Aorta (tissue), 5 donors: ENCODE results near the gene FRMD4A. TPM values are rescaled to one million over a fixed set of nuclear protein-coding genes. Genes with fewer than 3 reads are reported as not detected.

Experiments used
- ATAC-seq: fragments of 200-7000 bp; cut with Tn5 transposase; one replicate; pipeline ENCODE4 v1.9.1; 2022; ENCODE audit warnings: moderate library complexity; ENCODE audit not compliant: low FRiP score
- DNase-seq, 2 donors: peaks; one replicate each; pipeline ENCODE4 v3.0.0-alpha.2; 2020
- H3K27ac ChIP-seq, 2 donors: one replicate each; pipeline ENCODE4 v1.5.1; 2013; ENCODE audit warnings: low read length in 2 of 2, mild to moderate bottlenecking in 2 of 2, moderate library complexity in 2 of 2, control low read depth in 1 of 2, inconsistent platforms in 1 of 2, low read depth in 1 of 2
- H3K27me3 ChIP-seq, 2 donors: one replicate each; pipeline ENCODE4 v1.6.1; 2013; ENCODE audit warnings: control low read depth in 1 of 2, low read length in 1 of 2, mild to moderate bottlenecking in 1 of 2, moderate library complexity in 1 of 2; ENCODE audit not compliant: insufficient read depth in 2 of 2, control insufficient read depth in 1 of 2
- H3K36me3 ChIP-seq, 2 donors: one replicate each; pipeline ENCODE4 v1.6.1; 2013; ENCODE audit warnings: control low read depth in 1 of 2, low read length in 1 of 2, mild to moderate bottlenecking in 1 of 2; ENCODE audit not compliant: insufficient read depth in 2 of 2, control insufficient read depth in 1 of 2
- H3K4me1 ChIP-seq, 2 donors: one replicate each; pipeline ENCODE4 v1.6.1; 2013; ENCODE audit warnings: low read length in 2 of 2, control low read depth in 1 of 2, mild to moderate bottlenecking in 1 of 2, moderate library complexity in 1 of 2; ENCODE audit not compliant: insufficient read depth in 2 of 2, control insufficient read depth in 1 of 2
- H3K4me3 ChIP-seq, 2 donors: one replicate each; pipeline ENCODE4 v1.5.1; 2013; ENCODE audit warnings: low read length in 2 of 2, control low read depth in 1 of 2, mild to moderate bottlenecking in 1 of 2
- H3K9me3 ChIP-seq: one replicate; pipeline ENCODE4 v1.6.1; 2013; ENCODE audit warnings: mild to moderate bottlenecking, low read length; ENCODE audit not compliant: control insufficient read depth
- WGBS, 2 donors: extraction: QIAGEN DNeasy Blood & Tissue Kit; methylation state at CpG; one replicate each; pipeline ENCODE4 v1.1.7; 2013; 5-methylcytosine and 5-hydroxymethylcytosine counted together
- intact Hi-C, 2 donors: fragments of 100-400 bp; cut with DNase I; formaldehyde crosslinking; loops; one replicate each; pipeline versions ENCODE4 v1.14.2 to v1.15.0; 2022
- polyA plus RNA-seq, 2 donors: library from polyadenylated mRNA; stranded (reverse); fragments of 200-250 nt; gene quantifications; one replicate each; pipeline ENCODE4 v1.2.3, GENCODE V29; 2013
- total RNA-seq, 2 donors: library from RNA; stranded (reverse); fragmentation: NEBNext Ultra II Directional; extraction: Animal tissue kit (Norgen Biotek cat#: 25700); gene quantifications; one replicate each; pipeline ENCODE4 v1.2.1, GENCODE V29; 2021
- donor health status: healthy with polysubstance abuse.
- donor health status: Bipolar disorder and iron deficiency.
- donor health status: DM: no; HTN: no; CAD: no.
- donor health status: DM: no; HTN: no; CAD: no.
- donor health status: DM: yes; HTN: yes; CAD: no.

The FRMD4A gene
- total and polyA plus RNA-seq, 4 donors: 11.4 to 65.6 (median 39.7) TPM

DNA sequence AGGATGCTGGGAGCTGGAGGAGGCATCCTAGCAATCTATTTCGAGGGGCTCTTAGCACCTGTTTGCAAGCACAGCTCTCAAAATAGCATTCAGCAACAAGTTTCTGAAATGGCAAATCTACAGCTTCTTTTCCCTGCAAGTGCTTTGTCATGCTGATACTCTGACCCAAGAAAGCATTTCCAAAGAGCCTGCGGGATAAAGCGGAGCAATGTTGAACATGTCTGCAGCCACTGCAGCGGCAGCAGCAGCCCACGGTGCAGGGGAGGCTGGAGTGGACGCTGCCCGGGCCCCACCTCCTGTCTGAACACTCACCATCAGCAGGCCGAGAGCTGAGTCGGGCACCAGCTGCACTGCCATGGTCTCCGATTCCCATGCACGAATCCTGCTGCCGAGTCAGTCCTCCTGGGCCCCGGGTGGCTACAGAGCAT lies 964 bp downstream of the FRMD4A start:
- H3K9me3 ChIP-seq: no peaks in the 10 kb centered on the region
- no peaks in the 10 kb centered on the region for H3K27me3 ChIP-seq
- no peak overlapping the region for H3K27ac ChIP-seq
- intact Hi-C loops: loop anchor here in 1 of 2 donors (5.0 to 10.0 kb wide), 2 partner anchors 132 to 145 kb away; no protein-coding TSS in a partner anchor
- no peaks in the 10 kb centered on the region for H3K4me1 ChIP-seq
- peaks cover 0 to 2% of the 10 kb centered on the region in 2 donors for H3K36me3 ChIP-seq
- ATAC-seq (peak; percentile 56), DNase-seq (no peak)
- H3K4me3 ChIP-seq: no peak overlapping the region
- WGBS, 2 donors: 29 to 34% methylated on average over 13 of the region's 13 CpGs

DNA sequence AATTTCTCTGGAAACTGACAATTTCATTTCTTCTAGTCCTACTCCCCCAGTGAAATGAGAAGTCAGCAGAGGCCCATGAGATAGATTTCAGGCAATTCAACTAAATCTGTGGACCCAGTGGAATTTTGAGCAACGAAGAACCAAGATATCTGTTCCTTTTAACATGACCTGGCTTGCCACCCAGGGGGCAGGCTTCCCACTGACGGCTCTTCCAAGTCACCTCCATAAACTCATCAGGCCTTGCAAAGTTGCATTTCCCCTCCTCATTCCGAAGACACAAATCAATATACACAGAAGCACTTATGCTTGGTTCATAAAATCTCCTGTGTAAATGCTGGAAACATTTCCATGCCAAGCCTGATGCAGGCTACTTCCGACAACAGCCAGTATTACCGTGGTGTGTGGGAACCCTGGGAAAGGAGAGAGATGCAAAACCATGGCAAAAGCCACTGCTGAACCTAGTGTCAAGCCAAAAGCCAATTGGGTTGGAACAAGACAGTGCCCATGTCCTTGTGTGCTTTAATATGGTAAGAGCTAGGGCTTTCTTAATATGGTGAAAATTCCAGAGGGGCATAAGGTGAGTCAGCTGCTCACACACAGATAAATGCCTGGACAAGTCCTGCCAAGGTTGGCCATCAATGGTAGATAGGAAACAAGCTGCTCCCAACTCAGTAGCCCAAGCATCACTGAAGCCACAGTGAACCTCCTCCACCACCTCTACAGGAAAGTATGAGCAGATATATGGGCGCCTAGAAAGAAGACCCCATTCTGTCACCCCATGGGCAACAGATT lies 1.6 kb downstream of the FRMD4A start:
- WGBS, 2 donors: 94 to 96% methylated on average over 6 of the region's 6 CpGs
- H3K9me3 ChIP-seq: no peaks in the 10 kb centered on the region
- DNase-seq (no peak), ATAC-seq (no peak)
- H3K27me3 ChIP-seq: no peaks in the 10 kb centered on the region
- H3K4me3 ChIP-seq: no peak overlapping the region
- intact Hi-C loops: loop anchor here in 1 of 2 donors (5.0 to 10.0 kb wide), 2 partner anchors 132 to 146 kb away; no protein-coding TSS in a partner anchor
- peaks cover 0 to 2% of the 10 kb centered on the region in 2 donors for H3K36me3 ChIP-seq
- H3K27ac ChIP-seq: no peak overlapping the region
- H3K4me1 ChIP-seq: no peaks in the 10 kb centered on the region

DNA sequence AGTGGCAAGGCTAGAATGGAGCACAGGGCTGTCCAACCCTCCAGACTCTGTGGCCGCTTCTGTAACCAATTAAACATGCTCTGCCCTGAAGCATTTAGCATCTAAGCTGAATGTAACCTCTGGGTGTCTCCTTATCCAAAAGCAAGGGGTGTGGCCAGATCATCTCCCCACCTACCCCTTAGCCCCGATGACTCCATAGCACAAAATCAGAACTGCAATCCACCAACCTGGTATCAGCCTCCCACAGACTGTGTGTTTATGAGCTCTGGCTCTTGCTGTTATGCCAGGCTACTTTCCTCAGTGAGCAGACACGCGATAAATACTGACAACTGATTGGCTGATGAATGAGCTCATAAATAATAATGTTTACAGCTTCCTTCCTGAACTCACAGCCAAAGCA lies 3.2 kb downstream of the FRMD4A start:
- intact Hi-C loops: loop anchor here in 1 of 2 donors (5.0 to 10.0 kb wide), 2 partner anchors 130 to 147 kb away; no protein-coding TSS in a partner anchor
- DNase-seq (no peak), ATAC-seq (no peak)
- Histone ChIP-seq H3K4me3 (no peak overlapping the region), H3K4me1 (no peaks in the 10 kb centered on the region), H3K9me3 (no peaks in the 10 kb centered on the region), H3K27ac (no peak overlapping the region), H3K36me3 (peaks cover 0 to 2% of the 10 kb centered on the region in 2 donors), H3K27me3 (no peaks in the 10 kb centered on the region)
- 78 to 79% methylated on average over 4 of the region's 4 CpGs for WGBS, 2 donors

DNA sequence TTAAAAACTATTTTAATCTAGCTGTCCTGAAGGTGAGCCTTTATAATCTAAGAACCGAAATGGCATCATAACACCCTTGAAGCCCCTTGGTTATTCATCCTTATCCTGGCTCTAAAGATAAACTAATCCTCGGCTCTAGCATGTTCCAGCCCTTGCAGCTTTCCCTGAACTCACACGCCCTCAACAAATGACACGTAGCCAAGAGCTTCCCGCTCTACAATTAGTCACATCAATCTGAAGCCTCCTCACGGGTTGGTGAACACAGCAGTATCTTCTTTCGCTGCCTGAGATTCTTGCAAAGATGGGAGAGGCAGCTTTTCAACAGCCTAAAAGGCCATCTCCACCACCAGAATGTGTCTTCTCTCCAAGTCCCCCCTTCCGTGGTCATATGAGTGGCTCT lies 4.1 kb downstream of the FRMD4A start:
- H3K4me3 ChIP-seq: no peak overlapping the region
- no peaks in the 10 kb centered on the region for H3K4me1 ChIP-seq
- DNase-seq (no peak), ATAC-seq (no peak)
- peaks cover 0 to 2% of the 10 kb centered on the region in 2 donors for H3K36me3 ChIP-seq
- no peaks in the 10 kb centered on the region for H3K9me3 ChIP-seq
- 92 to 93% methylated on average over 8 of the region's 8 CpGs for WGBS, 2 donors
- no peak overlapping the region for H3K27ac ChIP-seq
- intact Hi-C loops: loop anchor here in 1 of 2 donors (5.0 to 10.0 kb wide), 2 partner anchors 129 to 148 kb away; no protein-coding TSS in a partner anchor
- no peaks in the 10 kb centered on the region for H3K27me3 ChIP-seq

GRCh38 chr10:14325325-14325955 lies 5.3 kb downstream of the FRMD4A start:
- Histone ChIP-seq H3K27ac (no peak overlapping the region), H3K4me1 (no peaks in the 10 kb centered on the region), H3K4me3 (no peak overlapping the region), H3K27me3 (no peaks in the 10 kb centered on the region), H3K9me3 (no peaks in the 10 kb centered on the region), H3K36me3 (peaks cover 0 to 2% of the 10 kb centered on the region in 2 donors)
- intact Hi-C loops: loop anchor here in 1 of 2 donors (5.0 to 10.0 kb wide), 2 partner anchors 128 to 149 kb away; no protein-coding TSS in a partner anchor
- ATAC-seq (no peak), DNase-seq (peak; percentile 55 to 80)
- WGBS, 2 donors: 46 to 48% methylated on average over 4 of the region's 4 CpGs

- H3K36me3 ChIP-seq: no peaks in the 10 kb centered on the region
- H3K9me3 ChIP-seq: no peaks in the 10 kb centered on the region
- no peaks in the 10 kb centered on the region for H3K4me1 ChIP-seq
- no peak overlapping the region for H3K27ac ChIP-seq
- no peak overlapping the region for H3K4me3 ChIP-seq
- intact Hi-C loops: loop anchor here in 1 of 2 donors (10.0 kb wide), 1 partner anchor 152 kb away; no protein-coding TSS in a partner anchor
- no peak for DNase-seq
- ATAC-seq: no peak
- H3K27me3 ChIP-seq: no peaks in the 10 kb centered on the region
- 72 to 74% methylated on average over 5 of the region's 5 CpGs for WGBS, 2 donors
Observed at GRCh38 chr10:14322526-14323188, 8.1 kb downstream of the FRMD4A start.

DNA sequence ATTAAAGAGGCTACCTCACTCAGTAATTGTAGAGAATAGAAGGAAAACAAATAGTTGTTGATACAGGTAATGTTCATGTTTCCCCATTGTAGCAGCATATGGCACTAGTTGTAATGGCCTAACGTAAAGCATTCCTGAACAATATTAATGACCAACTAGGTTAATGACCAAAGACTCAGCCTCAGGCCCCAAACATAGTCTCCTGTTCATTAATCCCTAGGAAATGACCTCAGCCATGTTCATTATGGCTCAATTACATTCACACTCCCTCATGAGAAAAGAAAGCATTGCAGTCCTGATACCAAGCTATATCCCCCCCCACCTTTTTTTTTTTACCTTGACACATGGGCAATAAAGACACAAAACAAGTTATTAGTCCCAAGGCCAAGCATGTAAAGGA lies 12.7 kb downstream of the FRMD4A start:
- WGBS, 2 donors: 95 to 96% methylated on average over 1 of the region's 1 CpG
- Histone ChIP-seq H3K9me3 (no peaks in the 10 kb centered on the region), H3K27me3 (no peaks in the 10 kb centered on the region), H3K27ac (no peak overlapping the region), H3K4me1 (no peaks in the 10 kb centered on the region), H3K36me3 (no peaks in the 10 kb centered on the region), H3K4me3 (no peak overlapping the region)
- intact Hi-C loops: no loop called here
- ATAC-seq: no peak
- no peak for DNase-seq

DNA sequence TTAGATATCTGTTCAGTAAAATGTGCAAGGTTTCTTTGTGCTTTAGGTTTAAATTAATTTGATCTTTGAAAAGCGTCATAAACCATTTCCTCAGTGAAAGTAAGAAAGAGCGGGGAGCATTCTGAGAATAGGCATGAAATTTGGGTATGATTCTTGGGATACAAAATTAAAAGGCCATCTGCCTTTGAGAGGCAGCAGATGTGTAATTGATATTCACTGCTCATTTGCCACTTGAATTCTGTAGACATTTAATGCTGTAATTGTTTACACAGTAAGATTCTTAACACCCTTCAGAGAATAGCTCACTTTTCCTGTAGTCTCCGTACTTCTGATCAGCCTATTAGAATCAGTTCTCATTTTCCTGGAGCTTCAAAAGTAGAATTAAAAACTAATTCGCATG lies 18.7 kb downstream of the FRMD4A start:
- 94 to 96% methylated on average over 4 of the region's 4 CpGs for WGBS, 2 donors
- Histone ChIP-seq H3K4me1 (no peaks in the 10 kb centered on the region), H3K27ac (no peak overlapping the region), H3K36me3 (no peaks in the 10 kb centered on the region), H3K9me3 (no peaks in the 10 kb centered on the region), H3K4me3 (no peak overlapping the region), H3K27me3 (no peaks in the 10 kb centered on the region)
- DNase-seq: no peak
- intact Hi-C loops: no loop called here
- no peak for ATAC-seq
